Articular chondrocyte of knee joint (primary cell): ENCODE results near the gene SNCA. TPM values are rescaled to one million over a fixed set of nuclear protein-coding genes. Genes with fewer than 3 reads are reported as not detected.

Experiments
- total RNA-seq: library from RNA; depleted of rRNA; stranded (reverse); fragments of >200 nt; gene quantifications from 2 replicates; pipeline ENCODE4 v1.2.3, GENCODE V29; 2012

SNCA gene
- 0.13 and 0.32 TPM in 2 replicates for total RNA-seq

GRCh38 chr4:89836897-89837384 lies at the start of gene SNCA:
SNCA (minus strand) TSS chr4:89837161; CDS start chr4:89835667, 1,494 bp downstream.

Other genes starting within 250 kb of the SNCA start
- 0.13 and 0.97 TPM in 2 replicates for gene MMRN1, start 57.7 kb upstream of the SNCA start, total RNA-seq